AG10803 (cell line): Measurements from ENCODE around the gene FREM1.

Experiments used
- DNase-seq: peaks from one replicate; pipeline ENCODE4 v3.0.0; 2010; ENCODE audit warnings: low read depth
- H3K4me3 ChIP-seq: 2 replicates; pipeline ENCODE4 v1.5.1; 2011; ENCODE audit warnings: mild to moderate bottlenecking, low read length, control low read depth
- TF ChIP-seq, protein P1 (sequence below): conservative IDR thresholded peaks from 2 replicates; pipeline ENCODE4 v1.5.1; 2011; ENCODE audit warnings: mild to moderate bottlenecking, low read length, control low read depth, inconsistent platforms

Gene FREM1

GRCh38 chr9:14857449-14858305 is 52.6 kb downstream of the FREM1 start:
- no peak overlapping the region for H3K4me3 ChIP-seq
- no peak for DNase-seq
- TF ChIP-seq, protein P1, sequence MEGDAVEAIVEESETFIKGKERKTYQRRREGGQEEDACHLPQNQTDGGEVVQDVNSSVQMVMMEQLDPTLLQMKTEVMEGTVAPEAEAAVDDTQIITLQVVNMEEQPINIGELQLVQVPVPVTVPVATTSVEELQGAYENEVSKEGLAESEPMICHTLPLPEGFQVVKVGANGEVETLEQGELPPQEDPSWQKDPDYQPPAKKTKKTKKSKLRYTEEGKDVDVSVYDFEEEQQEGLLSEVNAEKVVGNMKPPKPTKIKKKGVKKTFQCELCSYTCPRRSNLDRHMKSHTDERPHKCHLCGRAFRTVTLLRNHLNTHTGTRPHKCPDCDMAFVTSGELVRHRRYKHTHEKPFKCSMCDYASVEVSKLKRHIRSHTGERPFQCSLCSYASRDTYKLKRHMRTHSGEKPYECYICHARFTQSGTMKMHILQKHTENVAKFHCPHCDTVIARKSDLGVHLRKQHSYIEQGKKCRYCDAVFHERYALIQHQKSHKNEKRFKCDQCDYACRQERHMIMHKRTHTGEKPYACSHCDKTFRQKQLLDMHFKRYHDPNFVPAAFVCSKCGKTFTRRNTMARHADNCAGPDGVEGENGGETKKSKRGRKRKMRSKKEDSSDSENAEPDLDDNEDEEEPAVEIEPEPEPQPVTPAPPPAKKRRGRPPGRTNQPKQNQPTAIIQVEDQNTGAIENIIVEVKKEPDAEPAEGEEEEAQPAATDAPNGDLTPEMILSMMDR = no peak

GRCh38 chr9:14849851-14850250 is 60.4 kb downstream of the FREM1 start:
- DNase-seq = no peak
- TF ChIP-seq, protein P1 = no peak
- H3K4me3 ChIP-seq = no peak overlapping the region

DNA sequence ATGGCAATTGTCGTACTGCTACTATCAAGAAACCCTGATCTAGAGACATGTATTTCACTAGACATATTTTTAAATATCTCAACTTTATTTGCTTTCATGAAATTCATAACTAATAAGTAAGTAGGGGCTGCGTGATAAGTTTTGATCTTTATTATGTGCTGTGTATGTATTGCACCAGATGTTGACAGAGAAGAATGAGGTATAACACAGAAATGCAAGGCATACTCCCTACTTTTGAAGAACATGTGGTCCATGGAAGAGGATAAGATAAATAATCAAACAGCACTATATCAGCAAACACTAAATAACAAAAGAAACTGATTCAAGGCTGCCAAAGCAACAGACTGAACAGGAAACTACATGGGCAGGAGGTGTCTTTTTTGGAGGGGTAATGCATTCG is 60.9 kb downstream of the FREM1 start:
- DNase-seq = no peak
- no peak overlapping the region for H3K4me3 ChIP-seq
- TF ChIP-seq, protein P1 = no peak

- TF ChIP-seq, protein P1 = peak; percentile 76
- DNase-seq = peak; percentile 39
- H3K4me3 ChIP-seq = no peak overlapping the region
Measured at GRCh38 chr9:14846871-14847311, 63.3 kb downstream of the FREM1 start.

- TF ChIP-seq, protein P1 = no peak
- DNase-seq = no peak
- H3K4me3 ChIP-seq = no peak overlapping the region
Measured at GRCh38 chr9:14843163-14843562, 67.1 kb downstream of the FREM1 start.

DNA sequence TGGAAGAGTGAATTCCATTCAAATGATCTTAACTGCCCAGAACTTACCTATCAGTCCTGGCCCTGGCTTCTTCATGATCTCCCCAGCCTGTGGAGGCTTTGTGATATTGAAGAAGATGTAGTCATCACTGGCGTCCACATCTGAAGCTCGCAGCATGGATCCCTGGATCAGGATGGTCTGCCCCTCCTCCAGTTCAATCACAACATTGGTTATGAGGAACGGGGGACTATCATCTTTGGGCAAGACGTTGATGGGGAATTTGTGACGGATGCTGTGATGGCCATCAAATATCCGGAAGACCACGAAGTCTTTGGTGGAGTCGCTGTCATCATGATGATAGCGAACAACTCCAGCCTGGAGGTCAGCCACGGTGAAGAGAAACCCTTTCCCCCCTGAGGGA is 68.0 kb downstream of the FREM1 start:
- no peak overlapping the region for H3K4me3 ChIP-seq
- TF ChIP-seq, protein P1 = no peak
- DNase-seq = no peak

GRCh38 chr9:14838701-14839100 is 71.5 kb downstream of the FREM1 start:
- TF ChIP-seq, protein P1 = no peak
- H3K4me3 ChIP-seq = no peak overlapping the region
- DNase-seq = no peak
